ENCODE results near the gene ADAMTSL1. TPM values are rescaled to one million over a fixed set of nuclear protein-coding genes. Genes with fewer than 3 reads are reported as not detected.

Gene ADAMTSL1
- total and polyA plus RNA-seq, 2 experiments from 2014 or later: 2.3 to 5.0 TPM

DNA sequence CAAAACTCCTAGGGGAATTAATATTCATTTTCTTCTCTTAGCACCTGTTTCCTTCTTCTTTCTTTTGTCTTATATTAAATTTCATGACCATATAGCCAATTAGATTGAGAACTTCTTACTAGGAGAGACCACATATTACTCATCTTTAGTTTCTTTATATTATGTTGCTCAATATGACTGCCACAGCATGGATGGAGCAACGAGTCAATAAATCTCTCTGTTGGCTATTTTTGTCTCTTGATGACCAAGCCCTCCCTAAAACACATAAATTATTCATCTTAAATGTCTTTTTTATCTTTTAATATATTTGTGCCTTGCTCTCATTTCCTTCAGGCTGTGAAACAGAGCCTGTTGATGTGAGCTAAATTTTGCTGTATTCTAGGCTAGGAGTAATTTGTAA, 123.0 kb downstream of the ADAMTSL1 start (continued):
- TF ChIP-seq, protein P1, sequence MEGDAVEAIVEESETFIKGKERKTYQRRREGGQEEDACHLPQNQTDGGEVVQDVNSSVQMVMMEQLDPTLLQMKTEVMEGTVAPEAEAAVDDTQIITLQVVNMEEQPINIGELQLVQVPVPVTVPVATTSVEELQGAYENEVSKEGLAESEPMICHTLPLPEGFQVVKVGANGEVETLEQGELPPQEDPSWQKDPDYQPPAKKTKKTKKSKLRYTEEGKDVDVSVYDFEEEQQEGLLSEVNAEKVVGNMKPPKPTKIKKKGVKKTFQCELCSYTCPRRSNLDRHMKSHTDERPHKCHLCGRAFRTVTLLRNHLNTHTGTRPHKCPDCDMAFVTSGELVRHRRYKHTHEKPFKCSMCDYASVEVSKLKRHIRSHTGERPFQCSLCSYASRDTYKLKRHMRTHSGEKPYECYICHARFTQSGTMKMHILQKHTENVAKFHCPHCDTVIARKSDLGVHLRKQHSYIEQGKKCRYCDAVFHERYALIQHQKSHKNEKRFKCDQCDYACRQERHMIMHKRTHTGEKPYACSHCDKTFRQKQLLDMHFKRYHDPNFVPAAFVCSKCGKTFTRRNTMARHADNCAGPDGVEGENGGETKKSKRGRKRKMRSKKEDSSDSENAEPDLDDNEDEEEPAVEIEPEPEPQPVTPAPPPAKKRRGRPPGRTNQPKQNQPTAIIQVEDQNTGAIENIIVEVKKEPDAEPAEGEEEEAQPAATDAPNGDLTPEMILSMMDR (conservative IDR thresholded peaks at IDR 0.05; ENCODE audit: low read depth in 2 of 2): no peak
- no peak for TF ChIP-seq ZNF114 (CRISPR knock-in tag; IDR thresholded peaks at IDR 0.05)
- TF ChIP-seq EZH2 (IDR thresholded peaks at IDR 0.05; ENCODE audit: low read depth, unreplicated experiment): no peak
- no peak for TF ChIP-seq JUNB (IDR thresholded peaks at IDR 0.05; ENCODE audit: unreplicated experiment)
- TF ChIP-seq, protein P2, sequence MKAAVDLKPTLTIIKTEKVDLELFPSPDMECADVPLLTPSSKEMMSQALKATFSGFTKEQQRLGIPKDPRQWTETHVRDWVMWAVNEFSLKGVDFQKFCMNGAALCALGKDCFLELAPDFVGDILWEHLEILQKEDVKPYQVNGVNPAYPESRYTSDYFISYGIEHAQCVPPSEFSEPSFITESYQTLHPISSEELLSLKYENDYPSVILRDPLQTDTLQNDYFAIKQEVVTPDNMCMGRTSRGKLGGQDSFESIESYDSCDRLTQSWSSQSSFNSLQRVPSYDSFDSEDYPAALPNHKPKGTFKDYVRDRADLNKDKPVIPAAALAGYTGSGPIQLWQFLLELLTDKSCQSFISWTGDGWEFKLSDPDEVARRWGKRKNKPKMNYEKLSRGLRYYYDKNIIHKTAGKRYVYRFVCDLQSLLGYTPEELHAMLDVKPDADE (IDR thresholded peaks at IDR 0.05): no peak
- no peak for TF ChIP-seq EZH2phosphoT487 (IDR thresholded peaks at IDR 0.05; ENCODE audit: unreplicated experiment)
- no peak for TF ChIP-seq ZNF331 (CRISPR knock-in tag; IDR thresholded peaks at IDR 0.05; ENCODE audit: low read depth)

DNA sequence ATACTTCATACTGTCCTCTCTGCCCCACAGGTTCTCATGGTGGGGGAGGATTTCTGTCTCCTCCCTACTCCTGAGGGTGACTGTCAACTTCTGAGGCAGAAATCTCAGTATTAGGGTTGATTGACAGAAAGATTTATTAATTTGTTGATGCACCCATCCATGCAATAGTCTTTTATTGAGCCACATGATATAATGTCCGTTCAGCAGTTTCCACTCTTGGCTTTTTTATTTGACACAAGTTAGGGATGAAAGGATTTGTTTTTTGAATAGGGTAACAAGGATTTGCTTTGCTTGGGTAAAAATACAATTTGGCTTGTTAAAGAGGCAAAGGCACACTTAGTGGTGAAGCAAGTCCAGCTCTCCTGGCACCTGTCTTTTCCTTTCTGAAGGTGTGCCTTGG, 125.0 kb downstream of the ADAMTSL1 start:
- Histone ChIP-seq H4K20me1 (replicated peaks; ENCODE audit: insufficient read depth) (no peaks in the 10 kb centered on the region), H3K27me3 (ENCODE audit: insufficient read depth) (no peaks in the 10 kb centered on the region), H3K4me1 (ENCODE audit: insufficient read depth) (no peaks in the 10 kb centered on the region), H3K4me2 (no peak overlapping the region), H3F3A (replicated peaks; ENCODE audit: low read depth) (no peaks in the 10 kb centered on the region), H3K36me3 (ENCODE audit: insufficient read depth) (no peaks in the 10 kb centered on the region), H3K4me3 (no peak overlapping the region), H3K27ac (ENCODE audit: low read depth) (no peak overlapping the region), H2AFZ (no peak overlapping the region), H3K79me2 (replicated peaks; ENCODE audit: insufficient read depth) (no peaks in the 10 kb centered on the region), H3K9me2 (ENCODE audit: insufficient read depth) (peaks cover 3% of the 10 kb centered on the region)
- Mint-ChIP-seq H3K9me3 (peaks cover 10% of the 10 kb centered on the region), H3K27me3 (ENCODE audit: insufficient read depth, low read depth, poor library complexity) (peaks cover 2% of the 10 kb centered on the region), H3K27ac (no peak overlapping the region), H3K36me3 (ENCODE audit: low read depth) (peaks cover 8% of the 10 kb centered on the region; the same call in 2 of the 3 replicates), H3K4me1 (no peaks in the 10 kb centered on the region), H3K4me3 (no peak overlapping the region)
- DNase-seq (ENCODE audit: low spot score) (no peak), ATAC-seq (no peak)
- TF ChIP-seq STAT1 (IDR thresholded peaks at IDR 0.05; ENCODE audit: unreplicated experiment) (no peak), ZNF331 (CRISPR knock-in tag; IDR thresholded peaks at IDR 0.05; ENCODE audit: low read depth) (no peak), POLR2AphosphoS5 (IDR thresholded peaks at IDR 0.05; ENCODE audit: low read depth) (no peak), EZH2phosphoT487 (IDR thresholded peaks at IDR 0.05; ENCODE audit: unreplicated experiment) (no peak), ZNF114 (CRISPR knock-in tag; IDR thresholded peaks at IDR 0.05) (no peak), JUNB (IDR thresholded peaks at IDR 0.05; ENCODE audit: unreplicated experiment) (no peak)
- TF ChIP-seq, protein P3, sequence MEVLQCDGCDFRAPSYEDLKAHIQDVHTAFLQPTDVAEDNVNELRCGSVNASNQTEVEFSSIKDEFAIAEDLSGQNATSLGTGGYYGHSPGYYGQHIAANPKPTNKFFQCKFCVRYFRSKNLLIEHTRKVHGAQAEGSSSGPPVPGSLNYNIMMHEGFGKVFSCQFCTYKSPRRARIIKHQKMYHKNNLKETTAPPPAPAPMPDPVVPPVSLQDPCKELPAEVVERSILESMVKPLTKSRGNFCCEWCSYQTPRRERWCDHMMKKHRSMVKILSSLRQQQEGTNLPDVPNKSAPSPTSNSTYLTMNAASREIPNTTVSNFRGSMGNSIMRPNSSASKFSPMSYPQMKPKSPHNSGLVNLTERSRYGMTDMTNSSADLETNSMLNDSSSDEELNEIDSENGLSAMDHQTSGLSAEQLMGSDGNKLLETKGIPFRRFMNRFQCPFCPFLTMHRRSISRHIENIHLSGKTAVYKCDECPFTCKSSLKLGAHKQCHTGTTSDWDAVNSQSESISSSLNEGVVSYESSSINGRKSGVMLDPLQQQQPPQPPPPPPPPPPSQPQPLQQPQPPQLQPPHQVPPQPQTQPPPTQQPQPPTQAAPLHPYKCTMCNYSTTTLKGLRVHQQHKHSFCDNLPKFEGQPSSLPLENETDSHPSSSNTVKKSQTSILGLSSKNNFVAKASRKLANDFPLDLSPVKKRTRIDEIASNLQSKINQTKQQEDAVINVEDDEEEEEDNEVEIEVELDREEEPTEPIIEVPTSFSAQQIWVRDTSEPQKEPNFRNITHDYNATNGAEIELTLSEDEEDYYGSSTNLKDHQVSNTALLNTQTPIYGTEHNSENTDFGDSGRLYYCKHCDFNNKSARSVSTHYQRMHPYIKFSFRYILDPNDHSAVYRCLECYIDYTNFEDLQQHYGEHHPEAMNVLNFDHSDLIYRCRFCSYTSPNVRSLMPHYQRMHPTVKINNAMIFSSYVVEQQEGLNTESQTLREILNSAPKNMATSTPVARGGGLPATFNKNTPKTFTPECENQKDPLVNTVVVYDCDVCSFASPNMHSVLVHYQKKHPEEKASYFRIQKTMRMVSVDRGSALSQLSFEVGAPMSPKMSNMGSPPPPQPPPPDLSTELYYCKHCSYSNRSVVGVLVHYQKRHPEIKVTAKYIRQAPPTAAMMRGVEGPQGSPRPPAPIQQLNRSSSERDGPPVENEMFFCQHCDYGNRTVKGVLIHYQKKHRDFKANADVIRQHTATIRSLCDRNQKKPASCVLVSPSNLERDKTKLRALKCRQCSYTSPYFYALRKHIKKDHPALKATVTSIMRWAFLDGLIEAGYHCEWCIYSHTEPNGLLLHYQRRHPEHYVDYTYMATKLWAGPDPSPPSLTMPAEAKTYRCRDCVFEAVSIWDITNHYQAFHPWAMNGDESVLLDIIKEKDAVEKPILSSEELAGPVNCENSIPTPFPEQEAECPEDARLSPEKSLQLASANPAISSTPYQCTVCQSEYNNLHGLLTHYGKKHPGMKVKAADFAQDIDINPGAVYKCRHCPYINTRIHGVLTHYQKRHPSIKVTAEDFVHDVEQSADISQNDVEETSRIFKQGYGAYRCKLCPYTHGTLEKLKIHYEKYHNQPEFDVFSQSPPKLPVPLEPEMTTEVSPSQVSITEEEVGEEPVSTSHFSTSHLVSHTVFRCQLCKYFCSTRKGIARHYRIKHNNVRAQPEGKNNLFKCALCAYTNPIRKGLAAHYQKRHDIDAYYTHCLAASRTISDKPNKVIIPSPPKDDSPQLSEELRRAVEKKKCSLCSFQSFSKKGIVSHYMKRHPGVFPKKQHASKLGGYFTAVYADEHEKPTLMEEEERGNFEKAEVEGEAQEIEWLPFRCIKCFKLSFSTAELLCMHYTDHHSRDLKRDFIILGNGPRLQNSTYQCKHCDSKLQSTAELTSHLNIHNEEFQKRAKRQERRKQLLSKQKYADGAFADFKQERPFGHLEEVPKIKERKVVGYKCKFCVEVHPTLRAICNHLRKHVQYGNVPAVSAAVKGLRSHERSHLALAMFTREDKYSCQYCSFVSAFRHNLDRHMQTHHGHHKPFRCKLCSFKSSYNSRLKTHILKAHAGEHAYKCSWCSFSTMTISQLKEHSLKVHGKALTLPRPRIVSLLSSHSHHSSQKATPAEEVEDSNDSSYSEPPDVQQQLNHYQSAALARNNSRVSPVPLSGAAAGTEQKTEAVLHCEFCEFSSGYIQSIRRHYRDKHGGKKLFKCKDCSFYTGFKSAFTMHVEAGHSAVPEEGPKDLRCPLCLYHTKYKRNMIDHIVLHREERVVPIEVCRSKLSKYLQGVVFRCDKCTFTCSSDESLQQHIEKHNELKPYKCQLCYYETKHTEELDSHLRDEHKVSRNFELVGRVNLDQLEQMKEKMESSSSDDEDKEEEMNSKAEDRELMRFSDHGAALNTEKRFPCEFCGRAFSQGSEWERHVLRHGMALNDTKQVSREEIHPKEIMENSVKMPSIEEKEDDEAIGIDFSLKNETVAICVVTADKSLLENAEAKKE (CRISPR knock-in tag; IDR thresholded peaks at IDR 0.05): no peak
- TF ChIP-seq, protein P4, sequence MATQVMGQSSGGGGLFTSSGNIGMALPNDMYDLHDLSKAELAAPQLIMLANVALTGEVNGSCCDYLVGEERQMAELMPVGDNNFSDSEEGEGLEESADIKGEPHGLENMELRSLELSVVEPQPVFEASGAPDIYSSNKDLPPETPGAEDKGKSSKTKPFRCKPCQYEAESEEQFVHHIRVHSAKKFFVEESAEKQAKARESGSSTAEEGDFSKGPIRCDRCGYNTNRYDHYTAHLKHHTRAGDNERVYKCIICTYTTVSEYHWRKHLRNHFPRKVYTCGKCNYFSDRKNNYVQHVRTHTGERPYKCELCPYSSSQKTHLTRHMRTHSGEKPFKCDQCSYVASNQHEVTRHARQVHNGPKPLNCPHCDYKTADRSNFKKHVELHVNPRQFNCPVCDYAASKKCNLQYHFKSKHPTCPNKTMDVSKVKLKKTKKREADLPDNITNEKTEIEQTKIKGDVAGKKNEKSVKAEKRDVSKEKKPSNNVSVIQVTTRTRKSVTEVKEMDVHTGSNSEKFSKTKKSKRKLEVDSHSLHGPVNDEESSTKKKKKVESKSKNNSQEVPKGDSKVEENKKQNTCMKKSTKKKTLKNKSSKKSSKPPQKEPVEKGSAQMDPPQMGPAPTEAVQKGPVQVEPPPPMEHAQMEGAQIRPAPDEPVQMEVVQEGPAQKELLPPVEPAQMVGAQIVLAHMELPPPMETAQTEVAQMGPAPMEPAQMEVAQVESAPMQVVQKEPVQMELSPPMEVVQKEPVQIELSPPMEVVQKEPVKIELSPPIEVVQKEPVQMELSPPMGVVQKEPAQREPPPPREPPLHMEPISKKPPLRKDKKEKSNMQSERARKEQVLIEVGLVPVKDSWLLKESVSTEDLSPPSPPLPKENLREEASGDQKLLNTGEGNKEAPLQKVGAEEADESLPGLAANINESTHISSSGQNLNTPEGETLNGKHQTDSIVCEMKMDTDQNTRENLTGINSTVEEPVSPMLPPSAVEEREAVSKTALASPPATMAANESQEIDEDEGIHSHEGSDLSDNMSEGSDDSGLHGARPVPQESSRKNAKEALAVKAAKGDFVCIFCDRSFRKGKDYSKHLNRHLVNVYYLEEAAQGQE (IDR thresholded peaks at IDR 0.05; ENCODE audit: unreplicated experiment): no peak
